GM21526 (cell line): Measurements from ENCODE around the gene CUTC.
"Not testable (repeated sequence)": the region's sequence is repeated elsewhere in the genome, so short reads cannot be mapped to it uniquely, and the experiment has no call there.

Experiments
- ATAC-seq: cut with Tn5 transposase; IDR thresholded peaks from one replicate; pipeline ENCODE4 v1.9.1; 2021; ENCODE audit warnings: moderate library complexity; ENCODE audit not compliant: unreplicated experiment, low FRiP score

CUTC gene

DNA sequence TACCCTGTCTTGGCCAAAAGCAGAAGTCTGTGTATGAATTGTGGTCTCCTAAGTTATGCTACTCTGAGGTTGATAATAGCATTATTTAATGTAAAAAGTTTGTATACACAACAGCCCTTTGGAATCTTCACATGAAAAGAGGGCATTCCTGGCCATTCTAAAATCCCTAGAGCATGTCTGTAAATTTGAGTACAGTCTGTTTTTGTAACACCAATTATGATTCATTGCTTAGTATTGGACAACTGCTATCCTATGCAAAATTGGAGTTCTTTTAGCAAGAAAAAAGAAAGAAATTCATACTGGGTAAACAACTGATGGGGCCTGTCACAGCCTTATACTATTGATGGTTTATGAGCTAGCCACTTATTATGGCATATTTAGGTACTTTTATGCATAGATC lies 10.2 kb downstream of the CUTC start:
- no peak for ATAC-seq

DNA sequence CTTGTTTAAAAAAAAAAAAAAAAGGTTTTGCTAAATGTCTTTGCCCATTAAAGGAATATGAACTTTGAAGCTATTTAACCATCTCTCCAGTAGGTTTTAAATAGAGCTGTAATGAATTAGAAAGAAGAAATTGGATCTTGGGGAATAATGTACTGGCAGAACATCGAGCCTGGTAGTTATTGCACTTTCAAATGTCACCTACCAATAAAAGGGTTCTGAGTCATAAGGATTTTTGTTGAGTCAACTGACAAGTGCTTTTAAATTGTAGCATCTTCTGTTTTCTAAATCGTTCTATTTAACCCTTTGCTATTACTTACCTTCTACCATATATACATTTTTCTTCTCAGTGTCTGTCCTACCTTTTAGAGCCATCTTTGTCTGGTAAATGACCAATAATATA lies 10.7 kb downstream of the CUTC start:
- ATAC-seq = no peak

DNA sequence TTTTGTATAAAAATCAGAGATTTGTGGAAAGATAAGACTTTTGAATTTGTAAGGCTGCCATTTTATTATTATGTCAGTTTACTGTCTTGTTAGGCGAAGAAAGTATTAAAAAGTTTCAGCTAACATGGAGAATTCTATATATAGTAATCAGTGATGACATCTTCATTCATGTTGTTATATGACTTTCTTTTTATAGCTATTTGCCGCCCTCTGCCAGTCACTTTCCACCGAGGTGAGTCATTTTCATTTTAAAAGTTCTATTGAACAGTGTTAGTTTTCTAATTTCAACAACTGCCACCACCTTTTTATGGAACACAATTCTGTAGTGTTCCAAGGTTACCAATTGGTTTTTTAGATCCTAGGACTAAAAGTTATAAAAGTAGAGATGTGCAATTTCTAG lies 11.8 kb downstream of the CUTC start:
- ATAC-seq = no peak

DNA sequence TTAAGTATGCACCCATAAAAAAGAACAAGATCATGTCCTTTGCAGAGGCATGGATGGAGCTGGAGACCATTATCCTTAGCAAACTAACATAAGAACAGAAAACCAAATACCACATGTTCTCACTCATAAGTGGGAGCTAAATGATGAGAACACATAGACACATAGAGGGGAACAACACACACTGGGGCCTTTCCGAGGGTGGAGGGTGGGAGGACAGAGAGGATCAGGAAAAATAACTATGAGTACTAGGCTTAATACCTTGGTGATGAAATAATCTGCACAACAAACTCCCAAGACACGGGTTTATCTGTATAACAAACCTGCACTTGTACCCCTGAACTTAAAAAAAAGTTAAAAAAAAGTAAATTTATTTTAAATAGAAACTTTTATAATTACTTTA lies 14.1 kb downstream of the CUTC start:
- ATAC-seq = not testable (repeated sequence)

DNA sequence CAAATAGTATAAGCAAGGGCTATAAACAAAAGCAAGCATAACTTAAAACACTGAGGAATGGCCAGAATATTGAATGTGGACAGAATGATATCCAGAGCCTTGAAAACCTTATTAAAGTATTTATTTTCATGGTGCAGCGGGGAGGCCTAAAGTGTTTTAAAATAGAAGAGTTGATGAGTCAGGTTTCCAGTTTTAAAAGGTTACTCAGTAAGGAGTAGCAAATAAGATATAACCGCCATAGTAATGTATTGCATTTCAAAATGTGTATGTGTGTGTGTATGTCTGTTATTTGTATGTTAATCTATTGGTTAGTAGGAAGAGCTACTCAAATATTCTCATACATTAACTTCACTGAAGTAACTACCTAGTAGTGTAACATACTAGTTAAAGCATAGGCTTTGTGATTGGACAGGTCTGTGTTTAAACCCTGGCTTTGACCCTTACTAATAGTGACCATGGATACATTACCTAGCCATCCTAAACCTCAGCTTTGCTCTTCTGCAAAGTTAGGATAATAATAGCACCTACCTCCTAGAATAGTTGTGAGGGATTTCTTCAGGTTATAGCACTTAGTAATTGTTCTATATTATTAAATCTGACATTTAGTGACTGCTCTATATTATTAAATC lies 16.9 kb downstream of the CUTC start:
- ATAC-seq = no peak

DNA sequence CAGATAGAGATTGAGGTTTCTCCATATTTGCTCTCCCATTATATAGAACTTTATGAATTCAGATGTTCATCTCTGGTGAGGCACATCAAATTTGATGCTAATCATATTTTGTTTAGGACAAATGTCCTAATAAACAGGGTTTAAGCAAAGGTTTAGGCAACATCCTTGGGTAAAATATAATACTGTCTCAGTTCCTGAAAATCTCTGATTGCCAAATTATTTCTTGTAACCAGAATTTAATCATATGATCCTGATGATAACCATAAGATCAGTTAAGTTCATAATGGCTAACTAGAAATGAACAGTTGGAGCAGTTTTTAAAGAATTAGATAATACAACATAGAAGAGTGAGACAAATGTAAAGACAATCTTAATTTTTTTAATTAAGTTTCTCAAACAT lies 18.6 kb downstream of the CUTC start:
- no peak for ATAC-seq

DNA sequence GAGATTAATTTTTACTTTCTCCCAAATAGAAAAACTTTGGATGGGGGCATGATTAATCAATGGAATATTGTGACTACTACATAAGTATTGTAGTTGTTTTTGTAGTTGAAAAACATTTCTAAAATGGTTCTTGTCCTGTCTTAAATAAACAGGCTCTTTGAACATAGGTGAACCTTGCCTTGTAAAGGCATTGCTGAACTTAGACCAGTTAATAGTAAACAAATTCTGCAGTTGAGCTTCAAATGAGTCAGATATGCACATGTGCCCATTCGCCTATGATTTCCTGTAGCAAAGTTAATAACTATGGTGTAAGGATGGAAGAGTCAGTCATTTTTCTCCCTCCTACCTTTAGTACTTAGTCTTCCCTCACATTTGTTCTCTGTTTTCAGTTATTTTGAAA lies 22.6 kb downstream of the CUTC start:
- ATAC-seq = no peak

DNA sequence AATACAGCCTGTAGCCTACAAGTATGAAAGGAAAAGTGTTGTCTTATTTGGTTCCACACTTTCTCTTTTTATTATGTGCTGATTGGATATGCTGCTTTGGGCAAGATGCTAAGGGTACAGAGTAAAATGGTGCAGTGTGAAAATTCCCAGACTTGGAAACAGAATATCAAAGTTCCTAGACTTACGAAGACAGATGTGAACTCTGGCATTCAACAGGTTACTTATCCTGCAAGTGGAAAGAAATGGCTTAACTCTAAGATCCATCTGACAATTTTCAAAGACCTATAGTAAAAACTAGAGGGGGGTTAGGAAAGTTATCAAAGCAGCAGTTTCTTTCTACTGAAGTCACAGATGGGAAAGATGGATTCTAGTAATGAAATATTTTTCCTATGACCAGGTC lies 24.1 kb downstream of the CUTC start:
- no peak for ATAC-seq

DNA sequence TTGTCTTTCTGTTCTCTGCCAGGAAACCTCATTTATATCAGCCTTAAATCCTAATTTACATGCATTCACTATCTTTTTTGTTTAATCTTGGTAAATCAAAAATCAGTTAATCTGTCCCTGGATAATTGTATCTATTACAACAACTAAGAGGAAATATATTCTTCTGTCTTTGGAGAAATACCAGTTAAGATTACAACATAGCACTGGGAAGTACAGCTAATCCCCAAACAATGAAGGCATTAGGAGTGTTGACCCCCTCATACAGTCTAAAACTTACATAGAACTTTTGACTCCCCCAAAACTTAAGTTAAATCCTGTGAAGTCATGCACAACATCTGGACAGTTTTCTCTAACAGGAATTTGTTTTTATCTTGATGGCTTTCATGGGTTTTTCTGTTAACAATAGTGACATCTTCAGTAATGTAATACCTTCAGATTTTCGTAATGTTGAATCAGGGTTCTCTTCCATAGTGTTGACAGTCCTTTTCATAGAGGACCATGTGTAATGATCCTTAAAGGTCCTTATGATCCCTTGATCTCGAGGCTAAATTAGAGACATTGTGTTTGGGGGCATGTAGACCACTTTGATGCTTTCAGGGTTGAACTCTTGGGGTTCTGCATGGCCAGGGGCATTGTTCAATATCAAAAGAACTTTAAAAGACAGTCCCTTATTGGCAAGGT lies 26.3 kb downstream of the CUTC start:
- ATAC-seq = no peak

DNA sequence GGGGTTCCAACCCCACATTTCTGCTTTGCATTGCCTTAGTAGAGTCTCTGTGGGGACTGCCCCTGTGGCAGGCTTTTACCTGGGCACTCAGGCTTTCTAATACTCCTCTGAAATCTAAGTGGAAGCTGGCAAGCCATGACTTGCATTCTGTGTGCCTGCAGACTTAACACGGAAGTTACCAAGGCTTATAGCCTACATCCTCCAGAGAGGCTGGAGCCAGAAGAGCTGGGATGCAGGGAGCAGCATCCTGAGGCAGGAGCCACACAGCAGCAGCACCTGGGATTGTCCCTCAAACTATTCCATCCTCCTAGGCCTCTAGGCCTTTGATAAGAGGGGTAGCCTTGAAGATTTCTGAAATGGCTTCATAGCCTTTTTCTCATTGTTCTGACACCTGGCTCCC lies 28.3 kb downstream of the CUTC start:
- no peak for ATAC-seq

DNA sequence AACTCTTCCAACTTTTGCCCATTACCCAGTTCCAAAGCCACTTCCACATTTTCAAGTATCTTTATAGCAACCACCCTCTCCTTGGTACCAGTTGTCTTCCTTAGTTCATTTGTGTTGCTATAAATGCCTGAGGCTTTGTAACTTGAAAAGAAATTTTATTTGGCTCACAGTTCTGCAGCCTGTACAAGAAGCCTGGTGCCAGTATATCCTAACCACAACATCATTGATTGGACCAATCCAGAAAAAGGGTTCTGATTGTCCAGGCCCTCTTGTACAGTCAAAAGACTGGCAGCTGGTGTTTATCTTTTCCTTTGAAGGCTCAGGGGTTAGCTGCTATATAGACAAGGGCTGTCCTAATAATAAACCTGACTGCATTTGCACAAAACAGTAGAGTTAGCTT lies 29.3 kb downstream of the CUTC start:
- no peak for ATAC-seq

DNA sequence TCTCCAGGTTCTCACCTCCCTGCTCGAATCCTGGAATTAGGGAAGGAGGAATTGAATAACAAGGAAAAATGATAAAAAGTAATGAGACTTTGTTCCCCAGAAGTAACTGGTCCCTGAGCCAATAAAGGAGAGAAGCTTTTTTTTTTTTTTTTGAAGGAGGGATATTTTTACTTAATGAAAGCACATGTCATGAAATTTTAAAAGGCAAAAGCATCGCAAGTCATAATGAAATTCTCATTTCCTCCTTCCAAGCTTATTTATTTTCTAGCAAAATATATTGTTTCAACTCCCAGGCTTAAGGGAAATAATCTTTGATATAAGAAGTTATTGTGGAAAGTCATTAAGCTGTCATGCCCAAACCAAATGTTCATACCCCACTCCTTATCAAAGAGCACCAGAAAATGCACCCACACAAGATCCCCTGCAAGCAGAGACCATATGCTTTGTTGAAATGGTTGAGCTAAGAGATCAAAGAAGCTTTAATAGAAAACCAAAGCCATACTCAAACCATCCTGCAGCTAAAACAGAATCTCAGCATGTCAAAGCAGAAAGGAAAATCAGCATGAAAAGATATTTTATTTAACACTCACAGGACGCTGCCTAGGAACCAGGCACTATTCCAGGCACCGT lies 33.8 kb downstream of the CUTC start:
- no peak for ATAC-seq

DNA sequence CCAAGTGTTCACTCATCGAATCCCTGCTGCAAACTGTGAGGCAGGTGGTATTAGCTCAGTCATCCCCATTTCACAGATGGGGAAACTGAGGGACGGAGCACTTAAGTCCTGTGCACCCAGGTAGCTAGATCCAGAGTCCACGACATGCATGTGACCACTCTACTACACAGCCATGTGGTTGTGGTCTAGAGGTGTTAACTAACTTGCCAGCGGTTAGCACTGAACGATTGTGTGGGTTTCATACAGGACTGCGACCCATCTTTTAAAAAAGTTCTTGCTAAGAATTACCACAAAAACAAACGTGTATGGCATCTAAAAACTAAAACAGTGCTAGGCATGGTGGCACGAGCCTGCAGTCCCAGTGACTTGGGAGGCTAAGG lies 34.3 kb downstream of the CUTC start:
- peak; percentile 54 for ATAC-seq

DNA sequence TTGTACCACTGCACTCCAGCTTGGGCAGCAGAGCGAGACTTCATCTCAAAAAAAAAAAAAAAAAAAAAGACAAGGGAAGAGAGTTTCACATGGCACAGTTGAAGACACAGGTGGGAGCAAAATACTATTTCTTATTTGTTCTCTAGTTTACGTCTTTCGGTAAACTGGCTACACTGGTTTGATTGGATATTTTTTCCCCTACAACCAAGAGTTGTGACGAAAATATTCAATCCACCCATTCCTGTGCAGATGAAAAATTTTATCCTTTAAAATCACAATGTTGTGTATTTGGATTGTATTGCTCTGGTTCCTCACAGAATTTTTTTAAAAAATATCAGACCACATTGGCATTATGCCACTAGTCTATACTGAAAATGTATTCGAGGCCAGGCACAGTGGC lies 35.9 kb downstream of the CUTC start:
- no peak for ATAC-seq

DNA sequence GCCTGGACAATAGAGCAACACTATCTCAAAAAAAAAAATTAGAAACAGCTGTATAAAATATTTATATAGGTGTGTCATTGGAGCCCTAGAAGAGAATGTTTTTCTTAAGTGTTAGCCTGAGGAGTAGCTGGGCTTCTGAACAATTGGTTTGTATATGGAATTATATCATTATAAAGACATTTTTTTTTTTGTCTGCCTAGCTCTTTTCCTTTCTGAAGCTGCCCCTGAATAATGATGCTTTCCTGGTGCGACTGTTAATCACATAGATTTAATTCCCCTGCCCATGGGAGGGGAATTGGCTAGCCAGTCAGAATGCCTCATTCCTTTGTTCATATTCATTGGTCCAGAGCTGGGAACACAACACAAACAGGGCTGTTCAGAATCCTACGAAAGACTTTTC lies 36.5 kb downstream of the CUTC start:
- ATAC-seq = no peak

DNA sequence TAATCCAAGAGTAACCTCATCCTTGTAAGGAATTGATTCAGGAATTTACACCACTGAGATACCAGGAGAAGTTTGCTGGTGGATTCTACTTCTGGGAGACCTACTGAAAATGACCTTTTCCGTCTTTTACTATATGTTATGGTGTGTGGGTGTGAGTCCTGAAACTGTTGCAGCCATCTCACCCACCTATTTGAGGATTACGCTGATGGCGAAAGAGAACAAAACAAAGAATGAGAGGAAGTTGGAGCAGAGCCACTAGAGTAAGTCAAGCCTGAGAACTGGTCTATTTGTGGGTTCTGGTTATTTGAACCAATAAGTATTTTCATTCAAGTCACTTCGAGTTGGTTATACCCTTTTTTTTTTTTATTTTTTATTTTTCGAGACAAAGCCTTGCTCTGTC lies 37.7 kb downstream of the CUTC start:
- ATAC-seq = no peak

DNA sequence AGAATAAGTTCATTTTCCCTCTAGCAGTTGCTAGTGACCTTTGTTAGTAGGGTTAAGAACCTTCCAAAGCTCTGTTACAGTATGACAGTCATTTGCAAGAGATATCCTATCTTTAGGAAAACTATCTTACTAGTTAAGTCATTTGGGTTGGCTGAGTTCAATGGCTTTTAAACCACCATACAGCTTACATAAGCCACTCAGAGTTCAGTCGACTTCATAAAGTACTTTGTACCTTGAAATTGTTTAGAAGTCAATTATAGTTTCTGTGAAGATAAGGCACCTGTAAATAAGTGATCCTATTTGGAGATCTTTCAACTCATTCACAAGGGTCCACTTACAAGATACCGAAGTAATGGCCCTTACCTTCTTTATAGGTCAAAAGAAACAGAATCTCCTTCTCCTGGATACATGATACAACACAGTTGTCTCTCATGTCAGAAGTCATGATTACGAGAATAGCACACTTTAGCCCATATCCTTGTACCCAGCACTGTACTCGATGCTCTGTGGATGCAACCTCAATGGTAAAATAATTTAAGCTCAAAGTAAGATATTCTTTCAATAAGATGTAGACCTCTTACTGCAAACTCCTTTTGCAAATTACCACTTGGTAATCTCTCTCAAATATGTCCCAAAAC lies 38.5 kb downstream of the CUTC start:
- ATAC-seq = no peak

DNA sequence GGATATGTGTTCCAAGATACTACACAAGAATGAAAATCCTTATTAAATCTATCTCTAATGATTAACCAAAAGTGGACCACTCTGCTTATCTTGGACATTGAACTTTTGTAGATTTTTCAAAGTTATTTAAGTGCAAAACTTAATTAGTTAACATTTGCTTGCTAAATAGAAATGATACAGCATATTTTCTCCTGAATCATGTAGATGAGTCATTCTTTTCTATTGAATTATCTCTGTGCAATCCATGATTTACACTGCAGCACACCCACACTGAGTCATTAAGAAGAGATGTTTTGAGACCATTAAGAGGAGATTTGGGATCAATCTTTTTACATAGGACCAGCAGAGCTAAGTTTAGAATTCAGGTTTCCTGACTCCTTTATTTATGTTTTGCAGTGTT lies 43.8 kb downstream of the CUTC start:
- no peak for ATAC-seq

DNA sequence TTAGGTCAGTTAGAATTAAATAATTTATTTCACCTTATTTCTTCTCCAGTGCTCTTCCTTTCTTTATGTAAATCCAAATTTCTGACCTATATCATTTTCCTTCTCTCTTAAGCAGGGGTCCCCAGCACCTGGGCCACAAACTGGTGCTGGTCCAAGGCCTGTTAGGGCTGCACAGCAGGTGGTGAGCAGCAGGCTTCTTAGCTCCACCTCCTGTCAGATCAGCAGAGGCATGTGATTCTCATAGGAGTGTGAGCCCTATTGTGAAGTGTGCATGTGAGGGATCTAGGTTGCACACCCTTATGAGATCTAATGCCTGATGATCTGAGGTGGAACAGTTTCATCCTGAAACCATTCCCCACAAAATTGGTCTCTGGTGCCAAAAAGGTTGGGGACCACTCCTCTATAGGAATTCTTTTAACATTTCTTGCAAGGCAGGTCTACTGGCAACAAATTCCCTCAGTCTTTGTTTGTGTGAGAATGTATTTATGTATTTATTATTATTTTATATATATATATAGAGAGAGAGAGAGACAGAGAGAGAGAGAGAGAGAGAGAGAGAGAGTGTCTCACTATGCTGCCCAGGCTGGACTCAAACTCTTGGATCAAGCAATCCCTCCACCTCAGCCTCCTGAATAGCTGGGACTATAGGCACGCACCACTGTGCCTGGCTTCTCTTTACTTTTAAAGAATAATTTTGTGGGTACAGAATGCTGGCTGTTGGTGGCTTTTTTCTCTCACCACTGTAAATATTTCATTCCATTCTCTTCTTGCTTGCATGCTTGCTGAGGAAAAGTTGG lies 46.1 kb downstream of the CUTC start:
- ATAC-seq = peak; percentile 62

DNA sequence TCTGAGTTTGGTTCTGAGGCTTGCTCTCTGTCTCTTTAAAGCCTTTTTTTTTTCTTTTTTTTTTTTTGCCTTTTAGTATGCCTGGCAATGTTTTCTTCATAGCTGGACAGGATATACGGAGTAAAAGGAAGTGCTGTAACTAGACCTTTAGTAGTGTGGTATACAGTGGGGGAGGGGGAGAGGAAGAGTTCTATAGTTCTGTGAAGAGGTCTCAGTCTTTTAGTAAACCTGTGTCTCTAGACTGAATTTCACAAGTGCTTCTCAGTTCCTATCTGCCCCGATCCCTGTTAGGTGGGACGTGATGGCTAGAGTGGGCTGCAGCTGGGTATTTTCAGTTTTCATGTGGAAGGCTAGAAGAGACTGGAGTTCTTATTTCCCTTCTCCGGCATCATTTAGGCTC lies 47.3 kb downstream of the CUTC start:
- no peak for ATAC-seq
